Heart left ventricle (tissue), 13 donors: ENCODE measurements around the gene DNAH5.

ENCODE experiments used
- CTCF ChIP-seq, 12 donors: fragments of 200-600 bp; sonication (generic) in 4 of 12; IDR thresholded peaks; one replicate each; pipeline versions ENCODE4 v1.5.0 to v1.8.0; 2018 to 2022; ENCODE audit warnings: antibody characterized with exemption in 12 of 12, mild to moderate bottlenecking in 5 of 12
- POLR2A ChIP-seq, 2 donors: fragments of 450-650 bp; IDR thresholded peaks; one replicate each; pipeline ENCODE4 v1.6.1; 2017; ENCODE audit warnings: antibody characterized with exemption in 2 of 2, mild to moderate bottlenecking in 2 of 2, moderate library complexity in 2 of 2
- donor health status: ischemic (EF 13 %, LVEDD 7.1; RV severe dilation, severe dysfunction).
- donor health status: DM: no; HTN: yes; CAD: no.
- donor health status: DM: no; HTN: no; CAD: no.
- donor health status: ischemic (EF 25% LVEDD 6.9; RV normal size, moderate dysfunction).
- donor health status: ischemic (EF 25% LVEDD 5.7; RV mildly dilated, moderate dysfunction).
- donor health status: ischemic (EF 35%, LVEDD 5.7; RV mildly dilated, moderate dysfunction).
- donor health status: nonischemic (EF 11% LVEDD 7.7; RV severe dilation, severe dysfunction).
- donor health status: DM: yes; HTN: yes; CAD: no.
- donor health status: PGD.
- donor health status: ischemic (EF 29% LVEDD 5.4; RV normal size, mild dysfunction).
- donor health status: nonischemic (EF 23%, LVEDD 6.1; RV moderate dilation, normal function).

GRCh38 chr5:13735691-13736090 is 208.8 kb downstream of the DNAH5 start:
- TF ChIP-seq CTCF (IDR thresholded peaks at IDR 0.05) (no peak), POLR2A (IDR thresholded peaks at IDR 0.05) (no peak)
